Activated CD8-positive, alpha-beta memory T cell treated with anti-CD3 and anti-CD28 coated beads, Interleukin-2, amount 50 U/mL, for 24 hours (primary cell): ENCODE results near the gene GPC6.

Experiments used
- DNase-seq: peaks from one replicate; pipeline ENCODE4 v3.0.0-alpha.2; 2020; ENCODE audit errors: extremely low read depth

GPC6 gene

GRCh38 chr13:93732186-93732585, 505.6 kb downstream of the GPC6 start:
- DNase-seq: no peak

- no peak for DNase-seq
Measured at GRCh38 chr13:93736081-93736480, 509.5 kb downstream of the GPC6 start.

- DNase-seq: no peak
Measured at GRCh38 chr13:93736909-93737308, 510.3 kb downstream of the GPC6 start.

- no peak for DNase-seq
Measured at GRCh38 chr13:93740334-93740733, 513.7 kb downstream of the GPC6 start.

- DNase-seq: no peak
Measured at GRCh38 chr13:93744033-93744432, 517.4 kb downstream of the GPC6 start.

GRCh38 chr13:93744886-93745285, 518.3 kb downstream of the GPC6 start:
- DNase-seq: no peak

- no peak for DNase-seq
Measured at GRCh38 chr13:93745884-93746283, 519.3 kb downstream of the GPC6 start.

GRCh38 chr13:93746589-93746988, 520.0 kb downstream of the GPC6 start:
- DNase-seq: no peak

GRCh38 chr13:93750676-93751075, 524.1 kb downstream of the GPC6 start:
- DNase-seq: no peak

- no peak for DNase-seq
Measured at GRCh38 chr13:93751117-93751516, 524.5 kb downstream of the GPC6 start.

- DNase-seq: no peak
Measured at GRCh38 chr13:93752541-93752940, 525.9 kb downstream of the GPC6 start.

- no peak for DNase-seq
Measured at GRCh38 chr13:93753639-93754038, 527.0 kb downstream of the GPC6 start.

- DNase-seq: no peak
Measured at GRCh38 chr13:93755341-93755740, 528.7 kb downstream of the GPC6 start.

- DNase-seq: no peak
Measured at GRCh38 chr13:93758575-93758974, 532.0 kb downstream of the GPC6 start.

- no peak for DNase-seq
Measured at GRCh38 chr13:93762708-93763426, 536.3 kb downstream of the GPC6 start.

- DNase-seq: no peak
Measured at GRCh38 chr13:93765062-93765461, 538.5 kb downstream of the GPC6 start.

GRCh38 chr13:93765811-93766210, 539.2 kb downstream of the GPC6 start:
- DNase-seq: no peak

GRCh38 chr13:93766719-93767118, 540.1 kb downstream of the GPC6 start:
- DNase-seq: no peak

- no peak for DNase-seq
Measured at GRCh38 chr13:93767180-93767916, 540.7 kb downstream of the GPC6 start.

GRCh38 chr13:93767917-93768409, 541.4 kb downstream of the GPC6 start:
- DNase-seq: no peak

- no peak for DNase-seq
Measured at GRCh38 chr13:93769101-93769500, 542.5 kb downstream of the GPC6 start.

- DNase-seq: no peak
Measured at GRCh38 chr13:93769607-93770006, 543.0 kb downstream of the GPC6 start.

- no peak for DNase-seq
Measured at GRCh38 chr13:93771227-93771626, 544.6 kb downstream of the GPC6 start.
